ENCODE results near the gene SIRT1.
"Not testable (repeated sequence)": the region's sequence is repeated elsewhere in the genome, so short reads cannot be mapped to it uniquely, and the experiment has no call there.

Gene SIRT1

GRCh38 chr10:67943917-67944316 lies 59.5 kb downstream of the SIRT1 start:
- FAIRE-seq (no peak), DNase-seq (ENCODE audit: extremely low spot score, insufficient read length, low read depth) (no peak)

DNA sequence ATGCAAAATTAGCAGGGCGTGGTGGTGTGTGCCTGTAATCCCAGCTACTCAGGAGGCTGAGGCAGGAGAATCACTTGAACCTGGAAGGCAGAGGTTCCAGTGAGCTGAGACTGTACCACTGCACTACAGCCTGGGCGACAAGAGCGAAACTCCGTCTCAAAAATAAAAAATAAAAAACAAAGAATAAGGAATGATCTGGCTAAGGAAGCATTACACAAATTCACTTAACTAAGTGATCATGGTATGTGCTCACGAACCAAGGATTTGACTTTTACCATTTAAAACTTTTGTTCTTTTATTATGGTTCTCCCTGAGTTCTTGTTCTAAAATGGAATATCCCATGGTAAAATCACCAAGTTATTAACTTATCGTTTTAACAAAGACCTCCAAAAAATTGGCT lies 71.2 kb downstream of the SIRT1 start:
- FAIRE-seq, result no peak
- DNase-seq (ENCODE audit: extremely low spot score, insufficient read length, low read depth), result no peak

- no peak for FAIRE-seq
These were observed 75.5 kb downstream of the SIRT1 start for GRCh38 chr10:67959839-67960476.

DNA sequence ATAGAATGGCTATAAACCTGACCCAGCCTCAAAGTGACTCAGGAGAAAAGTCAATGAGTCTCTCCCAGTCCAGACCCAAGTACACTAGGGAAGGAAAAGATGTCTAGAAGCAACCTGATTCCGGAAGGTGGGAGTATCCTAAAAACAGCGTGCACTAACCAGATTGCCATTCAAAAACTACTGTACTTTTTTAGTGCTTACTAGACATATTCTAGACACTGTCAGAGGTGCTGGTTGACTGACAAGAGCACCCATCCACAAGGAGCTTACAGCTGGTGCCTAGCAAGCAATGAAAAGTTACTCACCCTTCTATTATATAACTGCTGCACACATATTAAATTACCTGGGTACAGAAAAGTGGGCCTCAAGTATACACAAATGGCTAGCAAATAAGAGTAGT lies 81.0 kb downstream of the SIRT1 start:
- FAIRE-seq (no peak), DNase-seq (ENCODE audit: extremely low spot score, insufficient read length, low read depth) (no peak)

More at GRCh38 chr10:67959839-67960476, 75.5 kb downstream of the SIRT1 start:
- DNase-seq (ENCODE audit: extremely low spot score, insufficient read length, low read depth), result no peak

DNA sequence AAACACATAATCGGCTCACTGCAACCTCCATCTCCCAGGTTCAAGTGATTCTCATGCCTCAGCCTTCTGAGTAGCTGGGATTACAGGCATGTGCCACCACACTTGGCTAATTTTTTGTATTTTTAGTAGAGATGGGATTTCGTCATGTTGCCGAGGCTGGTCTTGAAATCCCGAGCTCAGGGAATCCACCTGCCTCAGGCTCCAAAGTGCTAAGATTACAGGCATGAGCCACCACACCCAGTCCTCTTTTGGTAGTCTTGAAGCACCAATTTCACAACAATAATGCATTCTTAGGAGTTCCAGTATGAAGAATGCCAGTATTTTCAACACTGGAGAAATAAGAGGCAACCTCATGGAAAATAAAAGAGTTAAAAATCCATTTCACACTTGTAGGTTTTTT lies 81.6 kb downstream of the SIRT1 start:
- not testable (repeated sequence) for FAIRE-seq; DNase-seq (ENCODE audit: extremely low spot score, insufficient read length, low read depth)

Data from GM18507 (cell line).